Measurements from ENCODE around the gene SH3TC1.

The SH3TC1 gene

DNA sequence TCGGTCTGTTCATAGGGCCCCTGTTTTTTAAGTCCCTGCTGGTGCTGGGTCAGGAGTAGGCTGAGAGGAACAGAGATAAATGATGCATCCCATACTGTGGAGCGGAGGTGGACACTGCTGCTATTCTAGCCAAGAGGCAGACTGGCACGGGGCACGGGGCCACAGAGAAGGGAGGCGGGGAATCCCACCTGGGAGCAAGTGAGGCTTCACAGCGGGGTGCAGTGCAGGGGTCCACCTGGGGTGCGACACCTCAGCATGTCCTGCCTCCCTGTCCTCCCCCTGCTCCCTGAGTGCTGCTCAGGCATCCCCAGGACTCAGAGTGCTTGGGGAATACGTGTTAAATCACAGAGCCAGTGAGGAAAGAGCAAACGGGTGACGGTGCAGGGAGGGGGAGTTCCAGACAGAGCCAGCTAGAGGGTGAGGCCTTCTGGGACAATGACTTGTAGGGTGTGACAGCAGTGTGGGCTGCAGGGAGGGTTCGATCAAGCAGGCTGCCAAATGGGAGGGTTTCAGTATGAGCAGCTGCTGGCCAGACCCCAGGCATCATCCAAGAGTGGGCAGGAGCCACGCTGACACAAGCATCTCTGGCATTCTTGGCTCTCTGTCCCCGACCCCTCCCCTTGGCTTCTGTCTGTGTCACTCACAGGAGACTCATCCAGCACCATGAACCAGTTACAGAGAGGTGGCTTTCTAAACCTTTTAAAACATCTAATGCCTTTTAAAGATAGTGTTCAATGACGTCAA is 56.8 kb downstream of the SH3TC1 start:
- Histone ChIP-seq H3K27ac (replicated peaks) (no peak overlapping the region), H3K27me3 (ENCODE audit: insufficient read depth, poor library complexity, severe bottlenecking) (no peaks in the 10 kb centered on the region), H3K4me3 (replicated peaks; ENCODE audit: insufficient read depth, low read length) (no peak overlapping the region)
- TF ChIP-seq, protein P1, sequence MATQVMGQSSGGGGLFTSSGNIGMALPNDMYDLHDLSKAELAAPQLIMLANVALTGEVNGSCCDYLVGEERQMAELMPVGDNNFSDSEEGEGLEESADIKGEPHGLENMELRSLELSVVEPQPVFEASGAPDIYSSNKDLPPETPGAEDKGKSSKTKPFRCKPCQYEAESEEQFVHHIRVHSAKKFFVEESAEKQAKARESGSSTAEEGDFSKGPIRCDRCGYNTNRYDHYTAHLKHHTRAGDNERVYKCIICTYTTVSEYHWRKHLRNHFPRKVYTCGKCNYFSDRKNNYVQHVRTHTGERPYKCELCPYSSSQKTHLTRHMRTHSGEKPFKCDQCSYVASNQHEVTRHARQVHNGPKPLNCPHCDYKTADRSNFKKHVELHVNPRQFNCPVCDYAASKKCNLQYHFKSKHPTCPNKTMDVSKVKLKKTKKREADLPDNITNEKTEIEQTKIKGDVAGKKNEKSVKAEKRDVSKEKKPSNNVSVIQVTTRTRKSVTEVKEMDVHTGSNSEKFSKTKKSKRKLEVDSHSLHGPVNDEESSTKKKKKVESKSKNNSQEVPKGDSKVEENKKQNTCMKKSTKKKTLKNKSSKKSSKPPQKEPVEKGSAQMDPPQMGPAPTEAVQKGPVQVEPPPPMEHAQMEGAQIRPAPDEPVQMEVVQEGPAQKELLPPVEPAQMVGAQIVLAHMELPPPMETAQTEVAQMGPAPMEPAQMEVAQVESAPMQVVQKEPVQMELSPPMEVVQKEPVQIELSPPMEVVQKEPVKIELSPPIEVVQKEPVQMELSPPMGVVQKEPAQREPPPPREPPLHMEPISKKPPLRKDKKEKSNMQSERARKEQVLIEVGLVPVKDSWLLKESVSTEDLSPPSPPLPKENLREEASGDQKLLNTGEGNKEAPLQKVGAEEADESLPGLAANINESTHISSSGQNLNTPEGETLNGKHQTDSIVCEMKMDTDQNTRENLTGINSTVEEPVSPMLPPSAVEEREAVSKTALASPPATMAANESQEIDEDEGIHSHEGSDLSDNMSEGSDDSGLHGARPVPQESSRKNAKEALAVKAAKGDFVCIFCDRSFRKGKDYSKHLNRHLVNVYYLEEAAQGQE (IDR thresholded peaks at IDR 0.05; ENCODE audit: insufficient replicate concordance, low read depth) = no peak
- TF ChIP-seq SPI1 (IDR thresholded peaks at IDR 0.05; ENCODE audit: borderline replicate concordance, low read depth) (no peak), GABPA (IDR thresholded peaks at IDR 0.05; ENCODE audit: low read depth) (no peak), POLR2AphosphoS5 (IDR thresholded peaks at IDR 0.05; ENCODE audit: low read depth) (no peak)
- TF ChIP-seq, protein P2, sequence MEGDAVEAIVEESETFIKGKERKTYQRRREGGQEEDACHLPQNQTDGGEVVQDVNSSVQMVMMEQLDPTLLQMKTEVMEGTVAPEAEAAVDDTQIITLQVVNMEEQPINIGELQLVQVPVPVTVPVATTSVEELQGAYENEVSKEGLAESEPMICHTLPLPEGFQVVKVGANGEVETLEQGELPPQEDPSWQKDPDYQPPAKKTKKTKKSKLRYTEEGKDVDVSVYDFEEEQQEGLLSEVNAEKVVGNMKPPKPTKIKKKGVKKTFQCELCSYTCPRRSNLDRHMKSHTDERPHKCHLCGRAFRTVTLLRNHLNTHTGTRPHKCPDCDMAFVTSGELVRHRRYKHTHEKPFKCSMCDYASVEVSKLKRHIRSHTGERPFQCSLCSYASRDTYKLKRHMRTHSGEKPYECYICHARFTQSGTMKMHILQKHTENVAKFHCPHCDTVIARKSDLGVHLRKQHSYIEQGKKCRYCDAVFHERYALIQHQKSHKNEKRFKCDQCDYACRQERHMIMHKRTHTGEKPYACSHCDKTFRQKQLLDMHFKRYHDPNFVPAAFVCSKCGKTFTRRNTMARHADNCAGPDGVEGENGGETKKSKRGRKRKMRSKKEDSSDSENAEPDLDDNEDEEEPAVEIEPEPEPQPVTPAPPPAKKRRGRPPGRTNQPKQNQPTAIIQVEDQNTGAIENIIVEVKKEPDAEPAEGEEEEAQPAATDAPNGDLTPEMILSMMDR (IDR thresholded peaks at IDR 0.05; ENCODE audit: insufficient read depth, low read length) = no peak
- DNase-seq (ENCODE audit: low read depth in 1 of 2, low spot score in 1 of 2) = no peak

DNA sequence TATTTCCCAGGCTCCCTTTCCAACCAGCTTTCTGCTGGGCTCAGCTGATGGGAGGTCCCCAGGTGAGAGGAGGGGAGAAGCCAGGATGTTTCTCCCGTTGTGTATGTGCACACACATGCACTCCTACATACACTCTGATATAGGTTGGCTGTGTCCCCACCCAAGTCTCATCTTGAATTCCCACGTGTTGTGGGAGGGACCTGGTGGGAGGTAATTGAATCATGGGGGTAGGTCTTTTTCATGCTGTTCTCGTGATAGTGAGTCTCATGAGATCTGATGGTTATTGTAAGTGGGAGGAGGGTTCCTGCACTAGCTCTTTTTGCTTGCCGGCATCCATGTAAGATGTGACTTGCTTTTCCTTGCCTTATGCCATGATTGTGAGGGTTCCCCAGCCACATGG is 58.8 kb downstream of the SH3TC1 start:
- H3K27ac ChIP-seq (replicated peaks) = no peak overlapping the region
- no peak for TF ChIP-seq POLR2AphosphoS5 (IDR thresholded peaks at IDR 0.05; ENCODE audit: low read depth)
- TF ChIP-seq GABPA (IDR thresholded peaks at IDR 0.05; ENCODE audit: low read depth) = no peak
- TF ChIP-seq, protein P1 (IDR thresholded peaks at IDR 0.05; ENCODE audit: insufficient replicate concordance, low read depth) = no peak
- TF ChIP-seq SPI1 (IDR thresholded peaks at IDR 0.05; ENCODE audit: borderline replicate concordance, low read depth) = no peak
- TF ChIP-seq, protein P2 (IDR thresholded peaks at IDR 0.05; ENCODE audit: insufficient read depth, low read length) = no peak
- H3K4me3 ChIP-seq (replicated peaks; ENCODE audit: insufficient read depth, low read length) = no peak overlapping the region
- no peak for DNase-seq (ENCODE audit: low read depth in 1 of 2, low spot score in 1 of 2)
- no peaks in the 10 kb centered on the region for H3K27me3 ChIP-seq (ENCODE audit: insufficient read depth, poor library complexity, severe bottlenecking)

- no peak for TF ChIP-seq POLR2AphosphoS5 (IDR thresholded peaks at IDR 0.05; ENCODE audit: low read depth)
- no peak for TF ChIP-seq GABPA (IDR thresholded peaks at IDR 0.05; ENCODE audit: low read depth)
- no peak for TF ChIP-seq SPI1 (IDR thresholded peaks at IDR 0.05; ENCODE audit: borderline replicate concordance, low read depth)
- TF ChIP-seq, protein P1 (IDR thresholded peaks at IDR 0.05; ENCODE audit: insufficient replicate concordance, low read depth) = no peak
- TF ChIP-seq, protein P2 (IDR thresholded peaks at IDR 0.05; ENCODE audit: insufficient read depth, low read length) = no peak
- Histone ChIP-seq H3K27ac (replicated peaks) (no peak overlapping the region), H3K4me3 (replicated peaks; ENCODE audit: insufficient read depth, low read length) (no peak overlapping the region), H3K27me3 (ENCODE audit: insufficient read depth, poor library complexity, severe bottlenecking) (no peaks in the 10 kb centered on the region)
- DNase-seq (ENCODE audit: low read depth in 1 of 2, low spot score in 1 of 2) = no peak
Measured at GRCh38 chr4:8258552-8259212, 59.6 kb downstream of the SH3TC1 start.
